ENCODE results near the gene ABLIM2.

ABLIM2 gene

DNA sequence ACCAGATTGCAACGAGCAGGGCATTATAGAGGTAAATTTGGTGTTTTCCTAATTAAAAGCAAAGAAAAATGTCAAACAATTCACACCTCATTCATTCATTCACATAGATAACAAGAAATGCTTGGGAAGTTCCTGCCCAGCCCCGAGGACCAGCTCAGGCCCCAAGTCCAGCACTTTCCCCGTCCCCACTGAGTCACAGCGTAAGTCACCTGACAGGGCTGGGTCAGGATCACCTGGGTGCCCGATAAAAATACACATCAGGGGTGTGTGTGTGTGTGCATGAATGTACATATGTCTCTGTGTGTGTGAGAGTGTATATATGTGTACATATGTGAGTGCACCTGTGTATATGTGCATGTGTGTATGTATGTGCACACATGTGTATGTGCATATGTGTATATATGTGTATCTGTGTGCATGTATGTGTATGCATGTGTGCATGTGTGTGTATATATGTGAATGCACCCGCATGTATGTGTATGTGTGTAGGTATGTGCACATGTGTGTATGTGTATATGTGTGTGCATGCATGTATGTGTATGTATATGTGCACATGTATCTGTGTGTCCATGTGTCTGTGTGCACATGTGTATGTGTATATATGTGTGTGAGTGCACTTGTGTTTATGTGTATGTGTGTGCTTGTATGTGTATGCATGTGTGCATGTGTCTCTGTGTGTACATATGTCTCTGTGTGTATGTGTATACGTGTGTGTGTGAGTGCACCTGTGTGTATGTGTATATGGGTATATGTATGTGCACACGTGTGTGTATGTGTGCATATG lies 21.9 kb upstream of the ABLIM2 start:
- Histone ChIP-seq H3K9me2 (replicated peaks; ENCODE audit: insufficient read depth, low read length) (no peaks in the 10 kb centered on the region), H3K9ac (ENCODE audit: low read length) (no peak overlapping the region), H3K4me2 (ENCODE audit: low read depth, low read length, poor library complexity, severe bottlenecking) (no peak overlapping the region), H3K27me3 (ENCODE audit: low read length) (no peaks in the 10 kb centered on the region), H4K20me1 (ENCODE audit: low read depth, low read length) (no peaks in the 10 kb centered on the region), H3K27ac (ENCODE audit: low read depth, low read length) (no peak overlapping the region), H3K79me2 (ENCODE audit: insufficient read depth, low read length) (no peaks in the 10 kb centered on the region), H2AFZ (ENCODE audit: low read depth, low read length, severe bottlenecking) (no peak overlapping the region), H3K9me3 (ENCODE audit: insufficient read depth, low read length) (no peaks in the 10 kb centered on the region), H3K4me3 (ENCODE audit: insufficient read depth, low read length, poor library complexity, severe bottlenecking) (no peak overlapping the region), H3K36me3 (ENCODE audit: low read length) (no peaks in the 10 kb centered on the region), H3F3A (ENCODE audit: insufficient read depth) (no peaks in the 10 kb centered on the region)
- TF ChIP-seq, protein P1, sequence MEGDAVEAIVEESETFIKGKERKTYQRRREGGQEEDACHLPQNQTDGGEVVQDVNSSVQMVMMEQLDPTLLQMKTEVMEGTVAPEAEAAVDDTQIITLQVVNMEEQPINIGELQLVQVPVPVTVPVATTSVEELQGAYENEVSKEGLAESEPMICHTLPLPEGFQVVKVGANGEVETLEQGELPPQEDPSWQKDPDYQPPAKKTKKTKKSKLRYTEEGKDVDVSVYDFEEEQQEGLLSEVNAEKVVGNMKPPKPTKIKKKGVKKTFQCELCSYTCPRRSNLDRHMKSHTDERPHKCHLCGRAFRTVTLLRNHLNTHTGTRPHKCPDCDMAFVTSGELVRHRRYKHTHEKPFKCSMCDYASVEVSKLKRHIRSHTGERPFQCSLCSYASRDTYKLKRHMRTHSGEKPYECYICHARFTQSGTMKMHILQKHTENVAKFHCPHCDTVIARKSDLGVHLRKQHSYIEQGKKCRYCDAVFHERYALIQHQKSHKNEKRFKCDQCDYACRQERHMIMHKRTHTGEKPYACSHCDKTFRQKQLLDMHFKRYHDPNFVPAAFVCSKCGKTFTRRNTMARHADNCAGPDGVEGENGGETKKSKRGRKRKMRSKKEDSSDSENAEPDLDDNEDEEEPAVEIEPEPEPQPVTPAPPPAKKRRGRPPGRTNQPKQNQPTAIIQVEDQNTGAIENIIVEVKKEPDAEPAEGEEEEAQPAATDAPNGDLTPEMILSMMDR (IDR thresholded peaks at IDR 0.05; ENCODE audit: insufficient read depth, low read length, poor library complexity, severe bottlenecking) = no peak

DNA sequence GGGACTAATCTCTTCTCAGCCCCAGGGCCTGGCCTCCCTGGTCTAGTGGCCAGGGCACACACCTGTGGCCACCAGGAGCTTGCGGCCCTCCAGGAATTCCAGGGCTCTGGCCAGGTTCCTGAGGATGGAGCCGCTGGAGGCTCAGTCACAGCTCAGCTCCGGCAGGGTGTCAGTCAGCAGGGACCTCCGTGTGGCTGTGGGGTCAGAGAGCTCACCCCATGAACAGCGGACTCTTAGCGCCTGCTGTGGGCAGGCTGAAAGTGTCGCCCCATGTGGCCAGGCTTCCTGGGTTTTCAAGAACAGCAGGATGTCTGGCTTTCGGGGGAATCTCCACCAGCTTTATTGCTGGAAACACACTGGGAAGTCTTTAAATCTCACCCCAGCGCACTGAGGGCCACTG lies 21.2 kb upstream of the ABLIM2 start:
- H3K4me2 ChIP-seq (ENCODE audit: low read depth, low read length, poor library complexity, severe bottlenecking) = no peak overlapping the region
- no peaks in the 10 kb centered on the region for H4K20me1 ChIP-seq (ENCODE audit: low read depth, low read length)
- H3K79me2 ChIP-seq (ENCODE audit: insufficient read depth, low read length) = no peaks in the 10 kb centered on the region
- no peak overlapping the region for H3K4me3 ChIP-seq (ENCODE audit: insufficient read depth, low read length, poor library complexity, severe bottlenecking)
- no peaks in the 10 kb centered on the region for H3F3A ChIP-seq (ENCODE audit: insufficient read depth)
- no peaks in the 10 kb centered on the region for H3K27me3 ChIP-seq (ENCODE audit: low read length)
- H3K9me2 ChIP-seq (replicated peaks; ENCODE audit: insufficient read depth, low read length) = no peaks in the 10 kb centered on the region
- no peaks in the 10 kb centered on the region for H3K9me3 ChIP-seq (ENCODE audit: insufficient read depth, low read length)
- H3K9ac ChIP-seq (ENCODE audit: low read length) = no peak overlapping the region
- TF ChIP-seq, protein P1 (IDR thresholded peaks at IDR 0.05; ENCODE audit: insufficient read depth, low read length, poor library complexity, severe bottlenecking) = no peak
- TF ChIP-seq EZH2phosphoT487 (conservative IDR thresholded peaks at IDR 0.05; ENCODE audit: low read length) = no peak
- no peak overlapping the region for H2AFZ ChIP-seq (ENCODE audit: low read depth, low read length, severe bottlenecking)
- no peak overlapping the region for H3K27ac ChIP-seq (ENCODE audit: low read depth, low read length)
- H3K36me3 ChIP-seq (ENCODE audit: low read length) = no peaks in the 10 kb centered on the region

DNA sequence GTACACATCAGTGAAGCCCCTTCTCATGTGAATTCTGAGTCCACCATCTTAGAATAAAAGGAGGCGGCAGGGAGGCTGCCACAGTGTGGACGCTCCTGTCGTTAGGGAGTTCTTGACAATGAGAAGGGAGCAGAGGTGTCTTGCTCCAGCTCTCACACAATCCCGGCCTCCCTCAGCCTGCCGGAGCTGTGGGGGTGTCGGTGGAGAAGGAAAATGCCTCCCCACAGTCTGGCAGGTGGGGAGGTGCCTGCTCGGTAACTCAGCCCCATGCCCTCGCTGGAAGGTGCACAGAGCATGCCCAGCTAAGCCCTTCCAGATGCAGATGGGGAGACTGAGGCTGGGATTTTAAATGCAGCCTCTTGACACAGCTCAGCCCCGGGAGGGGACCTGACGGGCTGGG lies 20.5 kb upstream of the ABLIM2 start:
- no peaks in the 10 kb centered on the region for H3K36me3 ChIP-seq (ENCODE audit: low read length)
- no peaks in the 10 kb centered on the region for H3K79me2 ChIP-seq (ENCODE audit: insufficient read depth, low read length)
- no peak overlapping the region for H3K9ac ChIP-seq (ENCODE audit: low read length)
- no peaks in the 10 kb centered on the region for H3K9me2 ChIP-seq (replicated peaks; ENCODE audit: insufficient read depth, low read length)
- H3F3A ChIP-seq (ENCODE audit: insufficient read depth) = no peaks in the 10 kb centered on the region
- no peaks in the 10 kb centered on the region for H4K20me1 ChIP-seq (ENCODE audit: low read depth, low read length)
- no peak overlapping the region for H3K27ac ChIP-seq (ENCODE audit: low read depth, low read length)
- H2AFZ ChIP-seq (ENCODE audit: low read depth, low read length, severe bottlenecking) = no peak overlapping the region
- no peaks in the 10 kb centered on the region for H3K27me3 ChIP-seq (ENCODE audit: low read length)
- no peak overlapping the region for H3K4me3 ChIP-seq (ENCODE audit: insufficient read depth, low read length, poor library complexity, severe bottlenecking)
- no peaks in the 10 kb centered on the region for H3K9me3 ChIP-seq (ENCODE audit: insufficient read depth, low read length)
- no peak overlapping the region for H3K4me2 ChIP-seq (ENCODE audit: low read depth, low read length, poor library complexity, severe bottlenecking)
- TF ChIP-seq EZH2phosphoT487 (conservative IDR thresholded peaks at IDR 0.05; ENCODE audit: low read length) = no peak
- TF ChIP-seq, protein P1 (IDR thresholded peaks at IDR 0.05; ENCODE audit: insufficient read depth, low read length, poor library complexity, severe bottlenecking) = no peak
